GM19238 (cell line): ENCODE results near the gene WT1.
"Not testable (repeated sequence)": the region's sequence is repeated elsewhere in the genome, so short reads cannot be mapped to it uniquely, and the experiment has no call there.

ENCODE experiments used
- DNase-seq: peaks from one replicate; pipeline ENCODE4 v3.0.0; 2011; ENCODE audit warnings: low spot score; ENCODE audit not compliant: insufficient read length

WT1 gene

DNA sequence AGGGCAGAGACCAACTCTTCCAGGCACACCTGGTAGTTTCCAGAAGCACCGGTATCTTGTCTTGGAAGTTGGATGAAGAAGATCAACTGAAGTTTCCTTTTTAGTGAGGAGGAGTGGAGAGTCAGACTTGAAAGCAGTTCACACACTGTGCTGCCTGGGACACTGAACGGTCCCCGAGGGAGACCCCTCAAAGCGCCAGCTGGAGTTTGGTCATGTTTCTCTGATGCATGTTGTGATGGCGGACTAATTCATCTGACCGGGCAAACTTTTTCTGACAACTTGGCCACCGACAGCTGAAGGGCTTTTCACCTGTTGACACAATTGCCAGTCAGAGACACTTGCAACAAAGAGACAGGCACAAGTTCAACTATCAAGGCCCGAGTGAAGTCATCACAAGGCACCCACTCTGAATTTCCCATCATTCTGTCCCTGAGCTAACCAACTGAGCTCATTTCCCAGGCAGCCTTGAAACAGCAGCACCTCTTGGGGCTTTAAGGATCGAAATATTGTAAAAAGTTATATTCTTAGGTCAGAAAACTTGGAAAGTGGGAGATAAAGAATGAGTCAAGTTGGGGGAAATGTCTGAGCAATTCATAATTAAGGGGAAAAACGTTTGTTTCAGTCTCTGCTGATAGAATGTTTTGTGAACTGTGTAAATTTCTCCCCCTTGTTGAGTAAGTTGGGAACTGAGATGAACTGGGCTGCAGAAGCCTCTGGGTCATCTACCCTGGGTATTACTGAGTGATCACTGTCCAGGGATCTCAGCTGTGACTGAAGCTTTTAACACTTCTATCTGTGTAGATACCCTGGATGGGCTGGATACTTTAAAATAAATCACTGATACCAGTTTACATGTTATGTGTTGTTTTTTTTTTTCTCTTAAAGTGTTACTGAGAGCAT, 46.2 kb downstream of the WT1 start:
- no peak for DNase-seq

DNA sequence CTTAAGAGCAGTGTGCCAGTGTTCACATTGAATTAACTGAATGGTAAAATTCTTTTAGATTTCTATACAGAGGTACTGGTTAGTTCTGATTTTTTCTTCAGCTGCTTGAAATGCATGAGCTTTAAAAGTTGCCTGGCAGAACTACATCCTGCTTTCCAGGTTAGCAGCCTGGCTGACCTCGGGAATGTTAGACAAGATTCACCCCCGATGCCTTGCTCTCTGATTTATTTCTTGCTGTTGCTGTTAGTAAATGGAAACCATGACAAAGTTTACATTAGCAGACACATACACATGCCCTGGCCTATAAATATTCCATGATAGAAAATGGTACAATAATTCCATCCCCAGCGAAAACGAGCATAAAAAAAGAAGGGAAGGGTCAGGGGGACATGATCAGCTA, 47.0 kb downstream of the WT1 start:
- DNase-seq = no peak

DNA sequence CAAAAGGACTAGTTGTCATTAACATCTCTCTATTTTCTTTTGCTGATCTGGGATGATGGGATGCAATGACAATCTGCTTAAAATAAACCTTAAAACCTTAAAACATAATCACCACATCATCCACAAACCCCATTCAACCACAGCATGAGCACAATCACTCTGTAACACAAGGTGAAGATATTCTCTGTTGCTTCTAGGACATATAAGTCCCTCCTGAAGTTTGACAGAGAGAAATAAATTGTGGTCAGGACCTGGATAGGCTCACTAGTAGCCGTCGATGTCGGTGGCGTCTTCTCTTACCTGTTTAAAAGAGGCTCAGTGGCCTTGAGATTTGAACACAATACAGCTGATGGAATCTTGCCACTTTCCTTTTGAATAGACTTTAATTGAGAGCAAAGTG, 47.9 kb downstream of the WT1 start:
- DNase-seq = no peak

DNA sequence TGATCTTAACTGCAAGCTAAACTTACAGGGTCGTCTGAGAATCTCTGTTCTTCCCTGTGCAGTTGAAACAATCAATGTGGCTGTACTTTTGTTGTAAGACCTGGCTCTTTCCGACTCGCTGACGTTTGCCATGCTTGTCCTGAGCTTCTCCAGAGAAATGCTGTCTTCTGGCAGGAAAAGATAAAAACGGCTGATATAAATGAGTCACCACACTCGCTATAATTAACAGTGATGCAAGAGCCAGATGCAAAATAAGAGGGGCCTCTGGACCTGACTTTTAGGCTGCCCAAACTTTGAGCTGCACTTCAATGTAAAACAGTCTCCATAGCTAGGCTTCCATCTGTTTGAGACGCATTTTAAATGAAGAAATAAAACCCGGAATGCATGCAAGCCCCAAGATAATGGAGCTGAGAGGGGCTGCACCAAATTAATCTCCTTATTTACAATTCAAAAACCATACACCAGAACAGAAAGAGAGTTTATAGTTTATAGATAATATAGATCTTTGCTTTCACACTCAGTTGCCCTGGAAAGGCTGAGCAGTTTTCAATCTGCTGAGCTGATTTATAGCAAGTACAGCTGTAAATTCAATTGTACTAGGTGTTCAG, 48.5 kb downstream of the WT1 start:
- DNase-seq = no peak

DNA sequence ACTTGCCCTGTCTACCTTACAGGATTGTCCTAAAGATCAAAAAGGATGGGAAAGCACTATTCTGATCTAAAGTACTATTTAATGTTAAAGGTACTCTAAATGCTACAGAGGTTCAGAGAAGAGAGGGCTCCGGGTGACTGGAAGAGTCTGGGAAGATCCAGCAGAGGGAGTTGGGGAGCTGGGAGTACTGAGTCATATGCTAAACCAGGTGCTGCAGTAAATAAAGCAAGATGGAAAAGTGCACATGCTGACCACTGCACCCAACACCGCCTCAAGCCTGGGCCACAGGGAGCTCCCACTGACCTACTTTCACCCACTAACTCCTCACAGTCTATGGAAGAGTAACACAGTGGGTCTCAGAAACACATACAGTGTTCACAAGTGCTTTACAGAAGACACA, 49.3 kb downstream of the WT1 start:
- no peak for DNase-seq

DNA sequence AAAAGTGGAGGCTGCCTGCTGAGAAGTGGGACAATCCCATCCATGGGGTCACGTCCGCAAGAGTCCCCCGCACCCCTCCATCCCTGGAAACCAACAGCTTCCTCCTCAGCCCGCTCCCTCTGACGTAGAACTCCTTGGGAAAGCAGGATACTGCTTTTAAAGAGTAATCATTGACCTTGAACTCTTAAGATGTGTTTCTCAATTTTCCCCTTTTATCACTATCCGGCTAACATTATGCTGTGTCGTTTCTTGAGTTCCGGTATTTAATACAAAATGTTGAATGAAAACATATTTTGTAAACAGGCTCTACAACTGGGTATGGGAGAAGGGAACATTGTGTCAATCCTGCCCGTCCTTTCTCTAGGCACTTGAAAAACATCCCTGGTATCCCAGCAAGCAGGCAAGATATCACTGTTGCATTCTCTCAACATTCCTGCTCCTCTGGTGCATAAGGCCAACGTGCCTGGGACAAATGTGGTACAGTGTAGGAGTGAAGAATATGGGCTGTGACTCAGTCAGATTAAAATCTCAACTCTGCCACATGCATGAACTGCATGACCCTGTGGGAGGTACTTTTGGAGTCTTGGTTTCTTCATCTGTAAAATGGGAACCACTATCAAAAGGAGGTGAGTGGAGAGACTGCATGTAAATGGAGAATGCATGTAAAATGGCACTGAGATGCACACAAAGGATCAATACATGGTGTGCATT, 52.8 kb downstream of the WT1 start:
- DNase-seq = no peak

DNA sequence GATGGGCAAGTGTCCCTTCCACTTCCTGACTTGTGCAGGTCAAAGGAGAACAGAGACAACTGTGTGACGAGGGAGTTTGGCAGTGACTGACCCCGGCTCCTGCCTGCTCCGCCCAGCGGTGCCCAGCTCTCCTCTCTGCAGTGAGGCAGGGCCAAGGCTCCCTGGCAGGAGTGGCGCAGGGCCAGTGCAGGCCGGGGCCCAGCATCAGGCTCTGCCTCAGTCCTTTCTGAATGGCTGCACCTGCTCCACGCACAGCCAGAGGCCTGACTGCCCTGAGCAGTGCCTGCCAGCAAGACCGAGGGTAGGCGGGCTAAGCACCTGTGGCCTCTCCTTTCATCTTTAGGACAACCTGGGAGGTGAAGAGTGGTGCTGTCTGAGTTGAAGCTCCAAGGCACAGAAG, 54.2 kb downstream of the WT1 start:
- DNase-seq = no peak

DNA sequence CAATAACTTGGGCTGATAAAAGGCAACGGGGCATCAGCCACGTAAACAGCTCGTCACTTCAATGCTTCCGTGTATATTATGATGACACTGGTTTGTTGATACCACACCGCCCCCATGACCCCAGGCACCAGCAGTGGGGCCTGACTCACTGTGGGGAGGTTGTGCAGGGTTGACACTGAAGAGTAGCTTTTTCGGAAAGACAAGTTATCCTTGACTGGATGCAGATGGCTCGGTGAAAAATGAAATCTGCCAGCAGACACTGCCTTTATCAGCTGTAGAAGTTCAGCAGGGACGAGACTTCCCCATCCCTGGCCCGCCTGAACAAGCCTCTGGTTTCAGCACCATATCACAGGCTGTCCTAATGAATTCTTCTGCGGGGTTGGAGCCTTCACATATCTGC, 55.6 kb downstream of the WT1 start:
- DNase-seq = no peak

DNA sequence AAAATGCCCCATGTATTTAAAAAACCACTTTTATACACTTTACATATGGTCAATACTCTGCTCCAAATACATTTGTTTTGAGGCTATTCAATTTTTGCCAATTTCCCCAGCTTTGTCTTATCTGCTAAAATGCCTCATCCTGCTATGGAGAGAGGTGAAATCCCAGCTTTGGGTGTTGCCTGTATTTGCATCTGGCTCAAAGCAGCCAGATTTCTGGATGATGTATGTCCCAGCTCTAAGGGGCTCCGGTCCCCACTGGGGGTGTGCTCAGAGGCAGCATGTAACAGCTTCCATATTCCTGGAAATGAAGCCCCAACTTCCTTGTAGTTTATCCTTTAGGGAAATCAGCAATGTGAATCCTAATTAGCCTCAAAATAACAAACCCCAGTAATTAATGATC, 59.5 kb downstream of the WT1 start:
- DNase-seq = no peak

DNA sequence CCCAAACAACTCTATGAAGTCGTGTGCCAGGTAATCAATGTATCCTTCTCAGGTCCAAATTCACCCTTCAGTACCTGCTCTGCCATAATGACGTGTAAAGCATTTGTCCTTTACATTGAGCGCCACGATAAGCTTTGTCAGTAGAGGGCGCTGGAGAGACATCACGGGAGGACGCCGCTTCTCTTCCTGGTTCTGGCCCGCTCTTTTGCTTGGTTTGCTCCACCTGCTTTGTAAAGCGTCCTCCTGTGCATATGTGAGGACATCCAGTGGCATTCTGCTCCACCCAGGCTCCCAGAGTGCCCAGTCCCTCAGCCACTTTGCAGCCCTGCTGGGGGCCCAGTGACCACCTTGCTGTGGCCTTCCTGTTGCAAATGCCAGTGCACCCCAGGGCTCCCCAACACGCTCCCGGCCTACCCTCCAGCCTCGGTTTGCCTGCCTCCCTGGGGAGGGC, 61.1 kb downstream of the WT1 start:
- DNase-seq = peak; percentile 49

DNA sequence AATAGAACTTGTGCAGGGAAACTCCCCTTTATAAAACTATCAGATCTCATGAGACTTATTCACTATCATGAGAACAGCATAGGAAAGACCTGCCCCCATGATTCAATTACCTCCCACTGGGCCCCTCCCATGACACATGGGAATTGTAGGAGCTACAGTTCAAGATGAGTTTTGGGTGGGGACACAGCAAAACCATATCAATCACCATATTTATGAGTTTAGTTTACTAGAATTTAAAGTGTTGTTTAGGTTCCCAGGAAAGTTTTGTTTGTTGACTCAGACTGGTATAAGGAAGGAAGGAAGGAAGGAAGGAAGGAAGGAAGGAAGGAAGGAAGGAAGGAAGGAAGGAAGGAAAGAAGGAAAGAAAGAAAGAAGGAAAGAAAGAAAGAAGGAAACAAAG, 65.4 kb downstream of the WT1 start:
- DNase-seq = not testable (repeated sequence)

DNA sequence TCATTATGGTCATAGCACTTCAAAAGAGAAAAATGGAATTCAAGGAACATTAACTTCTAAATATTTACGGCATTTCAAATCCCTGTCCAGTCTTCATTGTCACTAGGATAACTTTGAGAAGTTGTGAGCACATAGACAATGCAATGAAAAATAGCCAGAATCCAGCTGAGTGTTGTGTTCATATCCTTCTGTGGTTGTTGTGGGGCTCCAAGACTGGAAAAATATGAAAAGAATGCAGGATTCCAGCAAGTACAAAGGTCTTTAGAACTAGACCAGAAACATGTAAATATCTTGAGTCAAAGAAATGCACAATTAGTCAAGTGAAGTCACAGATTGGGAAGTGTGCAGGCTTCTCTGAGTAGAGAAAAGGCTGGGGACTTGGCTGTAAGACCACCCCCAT, 68.7 kb downstream of the WT1 start:
- DNase-seq = no peak

DNA sequence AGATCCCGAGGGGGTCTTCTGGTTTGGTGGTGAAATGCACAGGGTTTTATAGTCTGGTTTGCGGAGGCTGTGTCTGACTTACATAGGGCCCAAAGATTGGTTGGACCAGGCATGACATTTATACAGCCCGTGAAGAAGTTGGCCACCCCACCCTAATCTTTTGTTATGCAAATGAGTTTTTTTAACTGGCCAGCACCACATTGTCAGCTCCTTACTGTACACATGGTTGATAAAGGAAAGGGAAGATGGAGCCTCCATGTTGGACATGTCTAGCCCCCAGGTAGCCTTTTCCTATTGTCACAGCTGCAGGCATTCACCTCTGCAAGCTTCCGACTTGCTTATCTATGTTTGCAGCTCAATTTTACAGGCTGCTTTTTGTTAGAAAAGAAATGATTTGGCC, 70.1 kb downstream of the WT1 start:
- DNase-seq = no peak

DNA sequence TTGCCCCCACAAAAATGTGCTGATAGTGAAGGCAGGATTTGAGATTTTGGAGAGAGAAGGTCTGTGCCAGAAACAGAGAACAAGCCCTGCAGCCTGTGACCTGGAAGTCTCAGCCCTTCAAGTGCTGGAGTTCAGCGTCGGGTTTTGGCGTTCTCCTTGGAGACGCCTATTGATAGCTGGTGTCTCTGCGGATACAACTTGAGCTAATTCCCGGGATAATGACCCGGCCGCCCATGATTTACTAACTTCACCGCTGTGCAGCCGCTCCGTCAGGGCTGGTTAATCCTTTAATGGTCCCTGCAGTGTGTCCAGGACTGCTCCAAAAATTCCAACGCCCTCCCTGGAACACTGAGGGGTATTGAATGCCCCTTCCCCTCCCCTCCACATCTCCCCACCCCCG, 76.6 kb downstream of the WT1 start:
- DNase-seq = no peak

DNA sequence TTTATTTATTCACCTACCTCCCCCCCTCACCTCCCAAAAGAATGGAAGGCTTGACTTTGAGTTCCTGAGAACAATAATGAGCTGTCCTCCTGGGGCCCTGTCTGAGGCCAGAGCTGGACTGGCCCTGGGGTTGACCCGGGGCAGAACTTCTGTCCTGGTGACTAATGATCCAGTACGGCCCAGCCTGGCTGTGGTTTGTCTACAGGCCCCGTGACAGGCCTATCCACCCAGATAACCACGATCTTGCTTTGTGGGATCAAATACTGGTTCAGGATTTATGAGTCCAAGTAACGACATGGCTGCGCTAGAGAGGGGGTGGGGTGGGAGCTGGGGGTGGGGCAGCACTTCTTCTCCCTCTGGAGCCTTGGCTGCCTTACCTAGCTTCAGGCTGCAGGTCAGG, 81.5 kb downstream of the WT1 start:
- no peak for DNase-seq

DNA sequence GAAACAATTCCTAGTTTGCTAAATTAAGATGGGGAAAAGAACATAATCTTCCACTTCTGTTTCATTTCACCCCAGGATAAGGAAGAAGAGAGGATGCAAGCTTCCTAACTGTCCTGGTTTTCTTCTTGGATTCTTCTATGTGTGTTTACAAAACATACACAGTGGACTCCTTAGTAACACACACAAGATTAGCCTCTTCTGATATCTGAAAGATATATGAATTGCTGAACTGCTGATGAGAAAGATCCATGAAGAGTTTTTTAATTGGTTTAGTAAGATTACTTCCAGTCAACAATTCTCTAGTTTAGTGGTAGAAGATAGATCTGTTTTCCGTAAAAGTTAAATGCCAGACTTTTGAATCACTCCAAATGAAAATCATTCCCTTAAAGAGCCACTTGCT, 86.8 kb downstream of the WT1 start:
- no peak for DNase-seq

DNA sequence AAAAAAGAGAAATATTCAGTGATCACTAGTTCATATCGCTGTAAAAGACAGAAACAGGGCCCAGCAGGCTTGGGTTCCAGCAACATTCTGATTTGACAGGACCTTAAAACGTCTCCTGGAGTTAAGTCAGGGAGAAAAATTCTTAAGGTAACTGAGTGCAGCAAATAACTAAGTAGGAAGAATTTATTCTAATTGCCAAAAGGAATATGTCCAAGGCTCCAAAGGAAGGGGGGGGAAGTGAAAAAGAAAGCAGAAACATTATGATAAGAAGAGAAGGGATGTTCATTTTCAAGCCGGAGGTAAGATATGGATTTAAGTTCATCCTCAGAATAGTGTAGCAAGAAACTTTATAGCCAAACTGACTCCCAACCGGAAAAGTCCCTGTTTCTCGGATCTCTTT, 90.4 kb downstream of the WT1 start:
- DNase-seq = no peak

DNA sequence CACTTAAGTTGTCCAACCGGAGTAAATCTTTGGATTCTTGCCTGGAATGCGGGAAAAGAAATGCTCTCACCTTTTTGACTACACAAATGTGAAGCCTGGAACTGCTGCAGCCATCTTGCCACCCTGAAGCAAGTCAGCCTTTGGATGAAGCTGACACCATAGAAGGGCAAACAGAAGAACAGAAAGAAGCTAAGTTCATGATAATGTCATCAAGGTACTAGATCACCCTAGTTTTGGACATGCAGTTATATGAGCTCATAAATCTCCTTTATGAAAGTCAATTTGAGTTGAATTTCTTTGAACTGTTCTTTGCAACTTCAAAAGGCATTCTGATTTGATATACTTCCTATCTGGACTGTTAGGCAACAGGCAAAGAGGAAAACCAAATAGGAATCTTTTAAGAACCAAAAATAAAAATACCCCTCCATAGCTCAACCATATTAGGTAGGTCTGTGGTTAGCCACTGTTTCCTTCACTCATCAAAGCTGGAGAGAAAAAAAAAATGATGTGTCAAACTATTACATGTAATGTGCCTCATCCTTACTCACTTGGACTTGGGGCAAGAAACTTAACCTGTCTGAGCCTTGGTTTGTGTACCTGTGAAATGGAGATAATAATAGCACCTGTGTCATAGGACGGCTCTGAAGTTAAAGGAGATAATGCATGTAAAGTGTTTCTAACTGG, 91.9 kb downstream of the WT1 start:
- no peak for DNase-seq

DNA sequence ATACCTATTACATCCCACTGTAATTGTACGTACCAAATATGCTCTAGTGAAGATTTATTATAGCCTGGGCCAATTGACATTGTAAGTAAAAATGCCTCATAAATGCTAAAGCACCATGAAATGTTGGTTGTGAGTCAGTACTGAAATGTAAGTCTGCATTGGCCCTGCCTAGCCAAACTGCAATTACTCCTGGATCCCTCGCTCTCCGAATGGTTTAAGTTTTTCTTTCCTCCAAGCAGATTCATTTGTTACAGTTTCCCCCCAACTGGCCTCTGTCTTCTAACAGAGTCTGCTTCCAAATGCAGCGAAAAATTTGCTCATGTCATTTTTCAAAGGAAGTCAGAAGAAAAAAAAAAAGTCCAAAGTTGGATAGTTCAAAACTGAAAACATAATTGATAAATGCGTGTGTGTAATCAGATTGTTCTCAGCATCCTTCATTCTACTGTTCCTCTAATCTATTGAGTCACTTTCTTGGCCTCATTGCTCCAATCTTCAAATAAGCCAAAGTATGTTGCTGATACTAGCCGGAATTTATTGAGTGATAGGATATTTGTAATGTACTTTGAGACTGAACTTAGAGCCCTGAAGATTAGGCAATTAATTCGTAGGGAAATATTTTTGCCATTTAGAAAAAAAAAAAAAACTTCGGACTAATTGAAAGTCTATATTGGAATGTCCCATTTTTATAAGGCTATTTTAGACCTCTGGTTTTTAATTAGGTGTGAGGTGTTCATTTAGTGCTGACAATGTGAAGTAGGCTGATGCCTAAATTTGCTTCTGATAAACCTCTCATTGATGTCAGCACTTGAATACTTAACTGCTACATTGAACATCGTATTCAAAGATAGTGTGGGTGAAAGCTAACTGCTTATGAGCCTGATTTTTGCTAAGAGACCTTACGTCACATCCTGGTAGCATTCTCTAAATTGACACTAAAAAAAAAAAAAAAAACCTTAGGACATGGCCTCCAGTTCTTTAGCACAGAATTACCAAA, 93.4 kb downstream of the WT1 start:
- DNase-seq = no peak

DNA sequence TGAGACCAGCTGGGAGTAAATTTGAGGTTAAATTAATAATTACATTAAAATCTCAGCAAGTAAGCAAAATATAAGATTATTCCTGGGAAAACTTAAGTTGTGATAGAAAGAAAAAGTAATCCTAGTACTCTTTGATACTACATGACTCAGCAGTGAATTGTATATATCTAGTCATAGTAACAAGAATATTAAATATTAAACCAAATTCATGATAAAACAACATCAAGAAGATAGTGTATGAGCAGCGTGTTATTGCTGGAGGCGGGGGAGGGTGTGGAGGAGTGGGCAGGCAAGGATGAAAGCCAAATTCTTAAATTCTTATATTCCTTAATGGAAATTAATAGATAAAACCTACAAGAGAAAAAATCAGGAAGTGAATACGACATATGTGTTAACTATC, 95.2 kb downstream of the WT1 start:
- no peak for DNase-seq
